ENCODE measurements around the gene HEBP1.

DNA sequence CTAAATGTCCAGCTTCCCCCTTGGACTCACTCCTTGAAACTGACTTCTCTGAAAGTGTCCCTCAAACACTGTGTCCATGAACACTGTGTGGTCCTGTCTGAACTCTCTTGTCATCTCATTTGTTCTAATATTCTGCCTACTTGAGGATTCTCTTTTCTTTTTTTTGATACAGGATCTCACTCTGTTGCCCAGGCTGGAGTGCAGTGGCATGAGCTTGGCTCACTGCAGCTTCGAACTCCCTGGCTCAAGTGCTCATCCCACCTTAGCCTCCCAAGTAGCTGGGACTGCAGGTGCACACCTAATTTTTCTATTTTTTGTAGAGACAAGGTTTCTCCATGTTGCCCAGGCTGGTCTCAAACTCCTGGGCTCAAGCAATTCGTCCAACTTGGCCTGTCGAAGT is 4.9 kb upstream of the HEBP1 start:
- TF ChIP-seq, protein P1, sequence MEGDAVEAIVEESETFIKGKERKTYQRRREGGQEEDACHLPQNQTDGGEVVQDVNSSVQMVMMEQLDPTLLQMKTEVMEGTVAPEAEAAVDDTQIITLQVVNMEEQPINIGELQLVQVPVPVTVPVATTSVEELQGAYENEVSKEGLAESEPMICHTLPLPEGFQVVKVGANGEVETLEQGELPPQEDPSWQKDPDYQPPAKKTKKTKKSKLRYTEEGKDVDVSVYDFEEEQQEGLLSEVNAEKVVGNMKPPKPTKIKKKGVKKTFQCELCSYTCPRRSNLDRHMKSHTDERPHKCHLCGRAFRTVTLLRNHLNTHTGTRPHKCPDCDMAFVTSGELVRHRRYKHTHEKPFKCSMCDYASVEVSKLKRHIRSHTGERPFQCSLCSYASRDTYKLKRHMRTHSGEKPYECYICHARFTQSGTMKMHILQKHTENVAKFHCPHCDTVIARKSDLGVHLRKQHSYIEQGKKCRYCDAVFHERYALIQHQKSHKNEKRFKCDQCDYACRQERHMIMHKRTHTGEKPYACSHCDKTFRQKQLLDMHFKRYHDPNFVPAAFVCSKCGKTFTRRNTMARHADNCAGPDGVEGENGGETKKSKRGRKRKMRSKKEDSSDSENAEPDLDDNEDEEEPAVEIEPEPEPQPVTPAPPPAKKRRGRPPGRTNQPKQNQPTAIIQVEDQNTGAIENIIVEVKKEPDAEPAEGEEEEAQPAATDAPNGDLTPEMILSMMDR (IDR thresholded peaks at IDR 0.05) = no peak
- no peak for TF ChIP-seq POLR2A (IDR thresholded peaks at IDR 0.05)

Measured in vagina (tissue), 2 donors.